Breast epithelium (tissue), 4 donors: ENCODE results near the gene STX18. TPM values are rescaled to one million over a fixed set of nuclear protein-coding genes. Genes with fewer than 3 reads are reported as not detected.

ENCODE experiments used
- DNase-seq, 2 donors: peaks; one replicate each; pipeline ENCODE4 v3.0.0-alpha.2; 2019; ENCODE audit warnings: low spot score in 2 of 2
- H3K27ac ChIP-seq, 2 donors: fragments of 200-600 bp; sonication (generic) in 1 of 2; one replicate each; pipeline ENCODE4 v1.5.1; 2016 to 2019; ENCODE audit warnings: mild to moderate bottlenecking in 1 of 2
- H3K27me3 ChIP-seq, 2 donors: fragments of 200-600 bp; sonication (generic) in 1 of 2; one replicate each; pipeline versions ENCODE4 v1.5.1 to v1.6.0; 2017 to 2019; ENCODE audit warnings: control low read depth in 1 of 2, mild to moderate bottlenecking in 1 of 2
- H3K36me3 ChIP-seq: fragments of 200-600 bp; one replicate; pipeline ENCODE4 v1.5.1; 2019
- H3K4me1 ChIP-seq, 2 donors: fragments of 200-600 bp; sonication (generic); one replicate each; pipeline ENCODE4 v1.5.1; 2016 to 2019; ENCODE audit warnings: control low read depth in 1 of 2
- H3K4me3 ChIP-seq, 3 donors: fragments of 200-600 bp; sonication (generic); 1 replicate in 2 of 3; 2 replicates in 1 of 3; pipeline ENCODE4 v1.5.1; 2016 to 2019; ENCODE audit warnings: mild to moderate bottlenecking in 3 of 3, moderate library complexity in 2 of 3
- H3K9me3 ChIP-seq, 2 donors: fragments of 200-600 bp; sonication (generic) in 1 of 2; one replicate each; pipeline ENCODE4 v1.5.1; 2016 to 2019; ENCODE audit warnings: control low read depth in 1 of 2
- CTCF ChIP-seq, 3 donors: fragments of 450-650 bp; IDR thresholded peaks; one replicate each; pipeline ENCODE4 v1.5.1; 2016 to 2017; ENCODE audit warnings: antibody characterized with exemption in 3 of 3, mild to moderate bottlenecking in 3 of 3, moderate library complexity in 3 of 3
- POLR2A ChIP-seq: fragments of 450-650 bp; IDR thresholded peaks from one replicate; pipeline ENCODE4 v1.6.1; 2016; ENCODE audit warnings: antibody characterized with exemption, mild to moderate bottlenecking, moderate library complexity
- POLR2AphosphoS5 ChIP-seq, 3 donors: sonication (generic); formaldehyde crosslinking; IDR thresholded peaks; one replicate each; pipeline ENCODE4 v1.6.1; 2017; ENCODE audit warnings: antibody characterized with exemption in 3 of 3
- intact Hi-C: fragments of 100-400 bp; cut with DNase I; formaldehyde crosslinking; loops from one replicate; pipeline ENCODE4 v1.15.1; 2023; ENCODE audit warnings: low total_unique reads
- total RNA-seq, 3 donors: library from RNA; depleted of rRNA; stranded (reverse); fragments of >200 nt; gene quantifications; one replicate each; pipeline ENCODE4 v1.1.0, GENCODE V29; 2016

The STX18 gene
- total RNA-seq, 3 donors from 2014 or later = 32.2 to 36.3 (median 32.8) TPM

GRCh38 chr4:4564522-4564921 is 22.7 kb upstream of the STX18 start:
- H3K4me1 ChIP-seq = no peaks in the 10 kb centered on the region
- intact Hi-C loops = no loop called here
- TF ChIP-seq POLR2AphosphoS5 (IDR thresholded peaks at IDR 0.05) (no peak), CTCF (IDR thresholded peaks at IDR 0.05) (no peak), POLR2A (no peak)
- no peaks in the 10 kb centered on the region for H3K9me3 ChIP-seq
- H3K27me3 ChIP-seq = no peaks in the 10 kb centered on the region
- H3K27ac ChIP-seq = no peak overlapping the region
- H3K4me3 ChIP-seq = no peak overlapping the region
- H3K36me3 ChIP-seq = no peaks in the 10 kb centered on the region
- no peak for DNase-seq

DNA sequence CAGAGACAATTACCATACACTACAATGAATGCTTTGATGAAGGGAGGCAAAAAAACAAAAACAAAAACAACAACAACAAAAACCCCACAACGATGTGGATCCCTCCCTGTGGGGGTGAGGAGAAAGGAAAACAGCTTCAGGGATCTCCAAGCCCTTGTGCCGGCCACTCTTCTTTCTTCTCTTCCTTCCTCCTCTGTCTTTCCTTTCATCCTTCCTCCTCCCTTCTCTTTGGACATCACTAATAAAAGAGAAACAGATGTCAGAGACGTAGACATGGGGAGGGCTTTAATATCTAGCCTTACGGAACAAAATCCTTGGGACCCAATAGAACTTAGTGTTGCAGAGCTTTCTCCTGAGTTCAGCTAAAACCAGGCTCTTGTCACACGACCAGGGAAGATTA is 18.8 kb upstream of the STX18 start:
- peak overlapping the region; percentile 65 to 66 for H3K27ac ChIP-seq

GRCh38 chr4:4560136-4560535 is 18.3 kb upstream of the STX18 start:
- no peaks in the 10 kb centered on the region for H3K27me3 ChIP-seq
- peak overlapping the region in 2 of 3 donors; percentile 32 to 43 for H3K4me3 ChIP-seq
- intact Hi-C loops = no loop called here
- DNase-seq = no peak
- H3K4me1 ChIP-seq = no peaks in the 10 kb centered on the region
- H3K9me3 ChIP-seq = no peaks in the 10 kb centered on the region
- peak overlapping the region; percentile 65 to 66 for H3K27ac ChIP-seq
- H3K36me3 ChIP-seq = no peaks in the 10 kb centered on the region
- TF ChIP-seq POLR2A = no peak
- no peak for TF ChIP-seq CTCF (IDR thresholded peaks at IDR 0.05)
- no peak for TF ChIP-seq POLR2AphosphoS5 (IDR thresholded peaks at IDR 0.05)

More for the DNA sequence above, 18.8 kb upstream of the STX18 start:
- no peak for DNase-seq
- Histone ChIP-seq H3K4me3 (peak overlapping the region in 2 of 3 donors; percentile 32 to 43), H3K9me3 (no peaks in the 10 kb centered on the region), H3K27me3 (no peaks in the 10 kb centered on the region), H3K36me3 (no peaks in the 10 kb centered on the region), H3K4me1 (no peaks in the 10 kb centered on the region)
- intact Hi-C loops = no loop called here
- no peak for TF ChIP-seq CTCF (IDR thresholded peaks at IDR 0.05)
- TF ChIP-seq POLR2AphosphoS5 (IDR thresholded peaks at IDR 0.05) = no peak
- TF ChIP-seq POLR2A = no peak

- no peak overlapping the region for H3K4me3 ChIP-seq
- TF ChIP-seq POLR2A (no peak), POLR2AphosphoS5 (IDR thresholded peaks at IDR 0.05) (no peak), CTCF (IDR thresholded peaks at IDR 0.05) (no peak)
- H3K9me3 ChIP-seq = no peaks in the 10 kb centered on the region
- intact Hi-C loops = no loop called here
- no peak for DNase-seq
- H3K27me3 ChIP-seq = no peaks in the 10 kb centered on the region
- H3K27ac ChIP-seq = no peak overlapping the region
- no peaks in the 10 kb centered on the region for H3K36me3 ChIP-seq
- no peaks in the 10 kb centered on the region for H3K4me1 ChIP-seq
These were observed 17.7 kb upstream of the STX18 start for GRCh38 chr4:4559596-4559995.

DNA sequence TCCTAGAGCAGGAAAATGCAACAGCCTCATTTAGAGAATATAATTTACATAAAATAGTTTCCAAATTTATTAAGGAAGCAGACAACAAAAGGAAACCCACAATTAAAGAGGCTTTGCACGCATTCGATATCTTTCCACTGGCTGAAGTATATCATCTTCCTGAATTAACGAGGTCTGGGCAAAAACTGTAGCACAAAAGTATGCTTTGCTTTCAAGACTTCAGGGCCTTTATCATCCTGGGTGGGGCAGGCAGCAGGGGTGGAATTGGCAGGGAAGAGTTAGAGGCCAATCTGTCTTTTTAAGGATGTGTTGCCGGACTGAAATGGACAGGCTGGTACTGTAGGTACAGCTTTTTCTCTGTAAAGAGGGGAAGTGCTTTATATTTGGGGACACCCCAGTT is 17.0 kb upstream of the STX18 start:
- TF ChIP-seq POLR2A (no peak), CTCF (IDR thresholded peaks at IDR 0.05) (no peak)
- H3K27me3 ChIP-seq = no peaks in the 10 kb centered on the region
- no peak for DNase-seq
- H3K4me1 ChIP-seq = no peaks in the 10 kb centered on the region
- H3K9me3 ChIP-seq = no peaks in the 10 kb centered on the region
- H3K4me3 ChIP-seq = no peak overlapping the region
- intact Hi-C loops = no loop called here
- H3K36me3 ChIP-seq = no peaks in the 10 kb centered on the region
- H3K27ac ChIP-seq = no peak overlapping the region
